ENCODE measurements around the gene CDC42SE1.

The CDC42SE1 gene

DNA sequence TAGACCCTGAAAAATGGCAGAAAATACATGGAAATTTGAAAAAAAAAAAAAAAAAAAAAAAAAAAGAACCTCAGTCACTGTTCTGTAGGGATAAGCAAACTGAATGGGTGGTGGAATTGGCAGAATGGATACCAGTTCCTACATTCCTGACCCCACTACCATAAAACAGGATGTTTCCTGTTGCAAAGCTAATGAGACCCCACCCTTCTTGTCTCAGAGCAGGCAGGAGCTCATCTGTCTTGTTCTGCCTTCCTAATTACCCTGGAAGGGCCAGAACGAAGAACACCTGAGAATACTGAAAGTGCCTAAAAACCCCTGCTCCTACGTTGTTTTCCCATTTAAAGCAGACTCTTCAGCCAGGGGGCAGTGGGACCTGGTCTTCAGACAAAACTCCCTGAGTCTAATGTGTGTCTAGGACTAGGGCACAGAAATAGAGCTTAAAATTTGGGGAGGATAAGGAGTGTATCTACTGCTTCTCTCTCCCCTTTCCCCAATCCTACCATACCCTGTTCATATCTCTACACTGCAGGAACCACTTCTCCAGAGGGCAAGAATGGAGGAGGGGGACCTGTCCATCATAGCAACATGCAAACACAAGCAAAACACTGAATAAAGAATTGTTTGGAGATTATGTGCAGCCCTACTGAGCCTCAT lies 7.9 kb downstream of the CDC42SE1 start:
- no peak for DNase-seq (ENCODE audit: low spot score)

DNA sequence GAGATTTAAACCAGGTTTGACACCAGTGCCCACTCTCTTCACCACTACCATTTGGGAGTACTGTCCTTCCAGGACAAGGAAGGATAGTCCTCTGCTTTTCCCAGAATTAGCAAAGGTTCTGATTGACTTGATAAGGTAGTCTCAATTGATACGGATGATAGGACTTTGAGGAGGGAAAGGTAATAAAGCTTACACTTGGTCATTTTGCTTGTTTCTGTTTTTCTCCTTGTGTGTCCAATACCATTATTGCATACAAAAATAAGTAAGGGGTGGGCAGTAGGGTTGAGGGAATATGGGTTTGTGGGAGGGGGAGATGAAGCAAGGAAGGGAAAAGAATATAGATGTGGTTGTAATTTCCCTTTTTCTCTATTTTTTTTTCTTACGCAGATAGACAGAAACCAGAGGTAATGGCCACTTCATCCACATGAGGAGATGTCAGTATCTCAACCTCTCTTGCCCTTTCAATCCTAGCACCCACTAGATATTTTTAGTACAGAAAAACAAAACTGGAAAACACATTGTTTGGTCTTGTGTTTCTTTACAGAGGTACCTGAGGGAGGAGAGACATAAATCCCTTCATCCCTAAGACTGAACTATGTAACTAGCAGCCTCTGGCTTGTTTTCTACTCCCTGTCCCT lies 9.3 kb downstream of the CDC42SE1 start:
- no peak for DNase-seq (ENCODE audit: low spot score)

DNA sequence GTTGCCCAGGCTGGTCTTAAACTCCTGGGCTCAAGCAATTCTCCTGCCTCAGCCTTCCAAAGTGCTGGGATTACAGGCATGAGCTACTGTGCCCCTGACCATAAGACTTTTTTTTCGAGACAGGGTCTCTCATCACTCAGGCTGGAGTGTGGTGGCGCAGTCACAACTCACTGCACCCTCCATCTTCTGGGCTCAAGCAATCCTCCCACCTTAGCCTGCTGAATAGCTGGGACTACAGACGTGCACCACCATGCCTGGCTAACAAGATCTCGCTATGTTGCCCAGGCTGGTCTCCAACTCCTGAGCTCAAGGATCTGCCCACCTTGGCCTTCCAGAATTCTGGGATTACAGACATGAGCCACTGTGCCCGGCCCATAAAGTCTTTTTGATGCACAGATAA lies 10.0 kb downstream of the CDC42SE1 start:
- no peak for DNase-seq (ENCODE audit: low spot score)

DNA sequence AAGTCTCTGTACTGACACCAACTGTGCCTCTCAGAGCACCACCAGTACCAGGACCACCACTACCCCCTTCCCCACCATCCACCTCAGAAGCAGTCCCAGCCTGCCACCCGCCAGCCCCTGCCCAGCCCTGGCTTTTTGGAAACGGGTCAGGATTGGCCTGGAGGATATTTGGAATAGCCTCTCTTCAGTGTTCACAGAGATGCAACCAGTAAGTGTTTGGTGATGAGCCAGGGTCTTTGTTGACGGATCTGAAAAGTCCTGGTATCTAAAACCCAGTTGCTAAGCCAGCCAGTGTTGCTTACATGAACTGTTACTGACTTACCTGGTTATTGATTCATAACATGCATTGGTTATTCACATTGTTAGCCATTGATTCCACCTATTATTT lies 10.8 kb downstream of the CDC42SE1 start:
- DNase-seq (ENCODE audit: low spot score) = no peak

DNA sequence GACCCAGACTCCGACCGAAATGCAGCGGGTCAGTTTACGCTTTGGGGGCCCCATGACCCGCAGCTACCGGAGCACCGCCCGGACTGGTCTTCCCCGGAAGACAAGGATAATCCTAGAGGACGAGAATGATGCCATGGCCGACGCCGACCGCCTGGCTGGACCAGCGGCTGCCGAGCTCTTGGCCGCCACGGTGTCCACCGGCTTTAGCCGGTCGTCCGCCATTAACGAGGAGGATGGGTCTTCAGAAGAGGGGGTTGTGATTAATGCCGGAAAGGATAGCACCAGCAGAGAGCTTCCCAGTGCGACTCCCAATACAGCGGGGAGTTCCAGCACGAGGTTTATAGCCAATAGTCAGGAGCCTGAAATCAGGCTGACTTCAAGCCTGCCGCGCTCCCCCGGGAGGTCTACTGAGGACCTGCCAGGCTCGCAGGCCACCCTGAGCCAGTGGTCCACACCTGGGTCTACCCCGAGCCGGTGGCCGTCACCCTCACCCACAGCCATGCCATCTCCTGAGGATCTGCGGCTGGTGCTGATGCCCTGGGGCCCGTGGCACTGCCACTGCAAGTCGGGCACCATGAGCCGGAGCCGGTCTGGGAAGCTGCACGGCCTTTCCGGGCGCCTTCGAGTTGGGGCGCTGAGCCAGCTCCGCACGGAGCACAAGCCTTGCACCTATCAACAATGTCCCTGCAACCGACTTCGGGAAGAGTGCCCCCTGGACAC lies 11.3 kb downstream of the CDC42SE1 start:
- peak; percentile 73 for DNase-seq (ENCODE audit: low spot score)

DNA sequence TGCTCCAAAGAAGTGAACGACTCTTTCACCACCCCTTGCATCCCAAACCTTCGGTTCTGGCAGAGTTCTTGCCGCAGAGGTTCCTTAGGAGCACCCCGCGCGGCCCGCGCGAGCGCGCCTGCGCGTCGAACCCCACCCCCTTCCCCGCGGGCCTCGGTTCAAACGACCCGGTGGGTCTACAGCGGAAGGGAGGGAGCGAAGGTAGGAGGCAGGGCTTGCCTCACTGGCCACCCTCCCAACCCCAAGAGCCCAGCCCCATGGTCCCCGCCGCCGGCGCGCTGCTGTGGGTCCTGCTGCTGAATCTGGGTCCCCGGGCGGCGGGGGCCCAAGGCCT lies 11.9 kb downstream of the CDC42SE1 start, which contains the start of gene C1orf56:
C1orf56 (plus strand) TSS at position 161 of the 334 bp plus-strand sequence; CDS start at position 258, 97 bp downstream.
- DNase-seq (ENCODE audit: low spot score) = peak; percentile 93

DNA sequence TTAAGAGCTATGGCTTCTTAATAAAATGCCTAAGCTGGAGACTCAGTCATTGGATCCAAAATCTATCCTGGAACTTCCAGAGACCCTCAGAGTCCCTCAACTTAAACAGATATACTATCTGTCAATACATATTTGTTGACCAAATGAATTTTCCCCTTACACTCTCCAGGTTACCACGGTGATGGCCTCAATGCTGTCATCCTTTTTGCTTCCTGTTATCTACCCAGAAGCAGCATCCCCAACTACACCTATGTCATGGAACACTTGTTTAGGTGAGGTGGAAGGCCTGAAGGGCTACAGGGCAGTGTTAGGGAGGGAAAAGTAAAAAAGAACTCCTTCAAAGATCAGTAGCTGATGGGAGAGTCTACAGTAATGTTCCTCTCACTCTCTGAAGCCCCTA lies 16.3 kb downstream of the CDC42SE1 start:
- no peak for DNase-seq (ENCODE audit: low spot score)

DNA sequence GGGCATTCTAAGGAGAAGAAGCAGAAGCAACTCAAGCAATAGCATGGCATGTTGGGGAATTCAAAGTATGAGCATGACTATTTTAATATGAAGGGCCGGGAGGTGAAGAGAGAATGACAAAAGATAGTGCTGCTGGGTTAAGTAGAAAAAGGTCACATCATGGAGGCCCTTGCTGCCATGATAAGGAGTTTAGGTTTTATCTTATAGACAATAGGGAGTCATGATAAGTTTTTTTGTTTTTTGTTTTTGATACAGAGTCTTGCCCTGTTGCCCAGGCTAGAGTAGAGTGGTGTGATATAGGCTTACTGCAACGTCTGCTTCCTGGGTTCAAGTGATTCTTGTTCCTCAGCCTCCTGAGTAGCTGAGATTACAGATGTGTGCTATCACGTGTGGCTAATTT lies 19.9 kb downstream of the CDC42SE1 start:
- no peak for DNase-seq (ENCODE audit: low spot score)

DNA sequence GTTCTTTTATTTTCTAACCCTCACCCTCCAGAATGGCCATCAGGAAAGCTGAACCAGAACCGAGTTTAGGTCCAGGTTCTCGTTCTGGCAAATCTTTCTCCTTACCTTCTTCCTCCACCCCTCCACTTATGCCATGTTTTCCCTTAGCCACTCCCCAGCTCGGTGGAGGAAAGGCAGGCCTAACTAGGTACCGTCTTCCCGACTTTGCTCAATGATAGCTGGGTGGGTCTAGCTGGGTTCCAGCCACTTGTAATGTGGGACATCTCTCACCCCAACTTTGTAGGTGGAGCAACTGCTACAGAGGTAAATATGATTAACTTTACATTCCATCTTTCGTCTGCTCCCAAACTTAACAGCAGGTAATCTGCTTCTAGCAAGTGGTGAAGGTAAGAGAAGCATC lies 22.4 kb downstream of the CDC42SE1 start:
- no peak for DNase-seq (ENCODE audit: low spot score)

DNA sequence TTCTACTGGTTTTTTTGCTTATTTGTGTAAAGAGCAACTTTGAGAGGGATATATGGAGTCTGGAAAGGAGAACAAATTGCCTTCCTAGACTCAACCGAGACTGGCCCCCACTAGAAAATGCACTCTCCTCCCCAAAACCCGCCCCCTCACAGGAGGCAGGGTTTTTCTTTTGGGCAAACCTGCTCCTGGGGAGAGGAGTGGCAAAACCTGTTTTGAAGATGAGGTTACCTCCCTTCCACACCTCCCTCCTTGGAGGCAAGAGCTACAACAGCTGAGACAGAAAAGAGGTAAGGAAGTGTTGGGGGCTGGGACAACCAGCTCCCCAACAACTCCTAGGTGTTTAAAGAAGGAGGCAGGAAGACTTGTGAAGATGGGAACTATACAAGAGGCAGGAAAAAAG lies 23.1 kb downstream of the CDC42SE1 start, which contains the start of gene BNIPL:
BNIPL (plus strand) TSS at position 231 of the 400 bp plus-strand sequence; CDS start at position 371, 140 bp downstream.
- no peak for DNase-seq (ENCODE audit: low spot score)

DNA sequence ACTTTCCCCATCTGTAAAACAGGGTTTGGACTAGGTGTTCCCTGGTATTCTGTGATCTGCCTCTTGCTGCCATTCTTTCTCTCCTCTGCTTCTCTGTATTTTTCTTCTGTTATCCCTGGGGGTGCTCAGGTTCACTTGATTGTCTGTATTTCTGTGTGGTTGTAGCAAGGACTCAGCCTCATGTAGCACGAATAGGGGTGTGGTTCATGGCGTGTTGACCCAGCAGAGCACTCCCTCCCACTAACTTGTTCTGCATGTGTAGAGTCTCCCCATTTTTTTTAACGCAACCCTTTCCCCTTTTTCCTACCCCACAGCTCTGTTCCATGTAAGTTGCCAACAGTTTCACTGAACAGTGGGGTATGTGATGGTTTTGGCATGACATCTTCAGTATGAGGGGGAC lies 24.3 kb downstream of the CDC42SE1 start:
- no peak for DNase-seq (ENCODE audit: low spot score)

DNA sequence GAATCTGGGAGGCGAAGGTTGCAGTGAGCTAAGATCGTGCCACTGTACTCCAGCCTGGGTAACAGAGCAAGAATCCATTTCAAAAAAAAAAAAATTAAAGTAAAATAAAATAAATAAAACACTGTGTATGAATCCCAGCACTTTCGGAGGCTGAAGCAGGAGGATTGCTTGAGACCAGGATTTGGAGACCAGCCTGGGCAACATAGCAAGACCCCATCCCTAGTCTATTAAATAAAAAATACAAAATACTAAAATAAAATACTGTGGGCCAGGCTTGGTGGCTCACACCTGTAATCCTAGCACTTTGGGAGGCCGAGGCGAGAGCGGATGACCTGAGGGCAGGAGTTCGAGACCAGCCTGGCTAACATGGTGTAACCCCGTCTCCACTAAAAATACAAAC lies 27.3 kb downstream of the CDC42SE1 start:
- DNase-seq (ENCODE audit: low spot score) = no peak

DNA sequence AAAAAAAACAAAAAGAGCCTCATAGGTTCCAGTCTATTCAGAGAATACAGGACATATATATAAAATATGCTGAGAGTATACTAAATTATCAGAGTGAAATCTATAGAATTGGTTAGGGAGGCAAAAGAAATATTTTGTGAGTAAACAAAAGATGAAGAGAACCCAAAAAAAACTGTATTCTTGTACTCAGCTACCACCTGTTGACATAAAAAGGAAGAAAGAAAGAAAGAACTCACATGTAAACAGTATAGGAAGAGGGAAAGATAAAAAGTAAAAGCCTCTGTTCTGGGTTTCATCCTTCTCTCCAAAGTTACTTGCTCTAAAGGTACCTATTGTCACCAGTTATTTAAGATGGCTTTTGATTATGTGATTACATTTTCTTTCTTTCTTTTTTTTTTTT lies 33.0 kb downstream of the CDC42SE1 start:
- DNase-seq (ENCODE audit: low spot score) = no peak

DNA sequence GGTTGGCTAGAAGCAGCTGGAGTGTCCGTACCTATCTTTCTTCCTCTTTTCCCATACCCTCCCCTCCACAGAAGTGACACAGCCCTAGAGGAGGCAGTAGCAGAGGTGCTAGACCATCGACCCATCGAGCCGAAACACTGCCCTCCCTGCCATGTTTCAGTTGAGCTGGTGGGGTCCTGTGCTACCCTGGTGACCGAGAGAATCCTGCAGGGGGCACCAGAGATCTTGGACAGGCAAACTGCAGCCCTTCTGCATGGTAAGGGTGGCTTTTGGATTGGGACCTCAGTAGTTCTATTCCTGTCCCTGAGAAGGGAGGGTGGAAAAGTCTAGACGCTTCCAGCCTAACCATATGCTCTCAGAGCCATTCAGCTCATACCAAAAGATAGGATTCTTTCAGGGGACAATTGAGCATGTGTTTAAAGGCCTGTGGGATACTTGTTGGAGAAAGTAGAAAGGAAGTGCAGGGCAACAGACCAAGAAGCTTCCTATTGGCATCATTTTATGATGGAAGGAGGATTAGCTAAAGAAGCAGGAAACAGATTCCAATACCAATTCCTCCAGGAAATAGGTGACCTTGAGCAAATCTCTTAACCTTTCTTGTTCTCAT lies 34.8 kb downstream of the CDC42SE1 start:
- DNase-seq (ENCODE audit: low spot score) = peak; percentile 81

DNA sequence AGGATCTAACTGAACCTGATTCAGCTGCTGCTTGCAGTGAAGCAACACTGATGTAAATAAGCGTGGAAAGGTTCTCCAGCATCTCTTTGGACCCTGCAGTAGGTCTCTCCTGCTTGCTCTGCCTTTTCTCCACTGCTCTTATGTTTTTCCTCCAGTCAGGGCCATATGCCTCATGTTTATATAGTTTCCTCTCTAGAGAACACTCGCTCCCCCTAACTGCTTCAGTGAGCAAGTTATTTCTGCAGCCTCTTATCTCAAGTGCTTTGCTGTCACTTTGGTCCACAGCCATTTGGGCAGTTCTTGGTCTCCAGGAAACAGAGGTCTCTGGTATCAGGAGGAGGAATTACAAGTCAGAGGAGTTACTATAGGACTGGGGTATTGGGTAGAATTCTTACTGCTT lies 45.9 kb downstream of the CDC42SE1 start:
- no peak for DNase-seq (ENCODE audit: low spot score)

DNA sequence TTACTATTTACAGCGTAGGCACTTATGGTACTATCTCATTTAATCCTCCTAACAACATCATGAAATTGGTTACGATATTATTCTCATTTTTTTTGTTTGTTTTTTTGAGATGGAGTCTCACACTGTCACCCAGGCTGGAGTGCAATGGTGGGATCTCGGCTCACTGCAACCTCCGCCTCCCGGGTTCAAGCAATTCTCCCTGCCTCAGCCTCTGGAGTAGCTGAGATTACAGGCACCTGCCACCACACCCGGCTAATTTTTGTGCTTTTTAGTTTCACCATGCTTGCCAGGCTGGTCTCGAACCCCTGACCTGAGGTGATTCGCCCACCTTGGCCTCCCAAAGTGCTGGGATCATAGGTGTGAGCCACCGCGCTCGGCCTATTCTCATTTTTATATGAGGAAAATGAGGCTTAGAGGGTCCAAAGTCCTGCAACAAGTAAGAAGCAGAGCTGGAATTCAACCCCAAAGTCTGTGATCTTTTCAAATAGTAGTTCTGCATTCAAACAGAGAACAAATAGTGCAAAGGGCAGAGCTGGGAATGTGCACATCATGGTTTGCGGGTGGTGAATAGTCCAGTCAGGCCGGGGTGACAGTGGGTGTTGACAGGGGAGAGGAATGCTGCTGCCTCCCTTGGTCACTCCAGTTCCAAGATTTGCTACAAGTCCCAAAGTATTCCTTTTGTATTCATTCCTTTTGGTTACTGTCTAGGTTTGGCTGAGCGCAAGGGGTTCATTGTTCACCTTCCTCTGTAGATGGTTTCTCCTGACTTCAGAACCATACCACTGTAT lies 46.5 kb downstream of the CDC42SE1 start:
- DNase-seq (ENCODE audit: low spot score) = no peak

DNA sequence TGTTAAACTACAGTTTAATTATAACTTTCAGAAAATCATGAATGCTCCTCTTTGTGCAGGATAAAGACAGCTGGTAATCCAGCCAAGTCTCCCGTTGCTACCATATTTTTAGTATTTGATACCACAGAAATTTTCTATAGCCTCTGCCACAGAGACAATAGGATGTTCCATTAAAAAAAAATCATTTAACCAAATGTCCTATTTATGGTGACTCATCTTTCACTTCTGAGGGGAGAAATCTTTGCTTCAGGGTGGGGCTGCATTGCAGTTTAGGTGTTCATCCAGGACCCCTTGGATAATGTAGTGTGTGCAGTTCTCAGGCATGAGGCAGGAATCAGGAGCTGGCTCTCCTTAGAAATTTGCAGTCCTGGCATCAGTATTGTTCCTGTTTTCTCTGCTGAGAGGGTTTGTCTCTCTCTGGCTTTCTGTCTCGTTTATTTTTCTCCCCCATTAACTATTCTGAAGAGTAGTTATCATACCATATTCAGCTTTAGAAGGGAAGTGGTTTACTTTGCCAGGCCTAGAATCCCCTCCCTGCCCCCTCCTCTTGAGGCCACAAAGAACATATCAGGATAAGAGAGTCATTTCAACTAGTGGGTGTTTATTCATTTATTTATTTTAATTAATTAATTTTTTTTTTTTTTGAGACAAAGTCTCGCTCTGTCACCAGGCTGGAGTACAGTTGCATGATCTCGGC lies 48.1 kb downstream of the CDC42SE1 start:
- DNase-seq (ENCODE audit: low spot score) = no peak

DNA sequence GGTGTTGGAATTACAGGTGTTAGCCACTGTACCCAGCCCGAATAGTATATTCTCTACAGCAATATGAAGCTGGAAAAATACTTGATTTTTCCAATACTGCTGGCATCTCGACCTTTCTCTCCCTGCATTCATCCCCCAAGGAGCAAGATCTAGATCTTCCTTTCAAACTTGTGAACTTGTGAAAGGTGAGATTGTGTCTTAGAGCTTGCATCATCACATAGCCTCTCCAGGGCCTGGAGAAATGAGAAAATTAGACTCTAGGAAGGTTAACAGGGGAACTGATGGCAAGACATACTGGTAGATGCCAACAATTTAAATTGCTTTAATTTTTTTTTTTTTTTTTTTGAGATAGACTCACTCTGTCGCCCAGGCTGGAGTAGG lies 49.1 kb downstream of the CDC42SE1 start:
- DNase-seq (ENCODE audit: low spot score) = no peak

DNA sequence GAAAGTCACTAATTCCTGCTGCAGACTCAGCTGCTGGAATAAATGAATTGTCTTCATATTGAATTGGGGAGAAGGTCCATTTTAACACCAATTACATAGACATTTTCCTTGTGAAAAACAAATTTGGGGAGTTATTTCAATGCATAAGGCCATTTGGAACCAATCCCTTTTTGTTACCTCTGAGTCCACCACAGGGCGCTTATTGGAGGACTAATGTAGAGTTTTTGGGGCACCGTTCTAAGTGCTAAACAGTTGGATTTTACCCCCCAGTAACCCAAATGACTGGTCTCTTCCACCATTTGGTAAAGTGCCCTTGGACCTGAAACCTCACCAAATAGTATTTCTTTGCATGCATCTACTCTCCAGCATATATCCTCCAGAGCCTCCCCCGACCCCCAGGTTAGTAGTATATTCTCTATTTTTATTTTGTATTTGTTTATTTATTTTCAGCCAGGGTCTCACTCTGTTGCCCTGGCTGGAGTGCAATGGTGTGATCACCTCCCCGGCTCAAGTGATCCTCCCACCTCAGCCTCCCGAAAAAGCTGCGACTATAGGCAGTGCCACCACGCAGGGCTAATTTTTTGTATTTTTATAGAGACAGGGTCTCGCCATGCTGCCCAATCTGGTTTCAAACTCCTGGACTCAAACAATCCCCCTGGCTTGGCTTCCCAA lies 49.6 kb downstream of the CDC42SE1 start:
- no peak for DNase-seq (ENCODE audit: low spot score)

DNA sequence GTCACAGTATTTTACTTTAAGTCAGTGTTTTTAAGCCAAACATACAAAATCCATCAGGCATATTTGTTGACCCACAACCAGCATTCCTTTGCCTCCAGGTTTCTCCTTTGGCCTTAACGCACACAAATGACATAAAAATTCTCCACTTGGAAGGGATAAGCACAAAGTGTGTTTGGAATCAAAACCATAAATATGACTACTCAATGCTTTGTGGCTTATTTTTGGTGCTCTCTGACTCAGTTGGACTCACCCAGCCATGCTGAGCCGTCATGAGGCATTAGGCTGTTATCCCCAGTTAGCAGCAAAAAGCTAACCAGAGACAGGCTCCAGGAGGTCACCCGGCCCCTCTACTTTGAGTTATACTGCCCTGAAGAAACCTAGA lies 50.2 kb downstream of the CDC42SE1 start:
- DNase-seq (ENCODE audit: low spot score) = peak; percentile 33
